IMR-90 (cell line): Measurements from ENCODE around the gene THAP12. TPM values are rescaled to one million over a fixed set of nuclear protein-coding genes. Genes with fewer than 3 reads are reported as not detected.

Experiments used
- ATAC-seq: fragments of 200-7000 bp; cut with Tn5 transposase; 2 replicates; pipeline ENCODE4 v1.9.1; 2020; ENCODE audit warnings: low read depth, mild to moderate bottlenecking, moderate library complexity
- BruUV-seq: library from RNA; stranded (reverse); fragments of 400-500 nt; replicated peaks from 2 replicates; lab custom pipeline; 2021; lab: Mats Ljungman, UMichigan
- CTCF ChIA-PET: fragments of 300-600 bp; formaldehyde crosslinking; extraction: SDS; loops from one replicate; lab custom pipeline; 2021; ENCODE audit warnings: antibody characterized with exemption; lab: Yijun Ruan, JAX
- POLR2A ChIA-PET: fragments of 300-600 bp; sonication (Branson Sonifier 250); formaldehyde crosslinking; loops from one replicate; lab custom pipeline; 2022; ENCODE audit warnings: antibody characterized with exemption; ENCODE audit not compliant: unreplicated experiment; lab: Charles Lee
- DNase-seq: peaks from one replicate; pipeline ENCODE4 v3.0.0; 2013
- H2AFZ ChIP-seq: replicated peaks from 2 replicates; pipeline ENCODE3; 2013; ENCODE audit warnings: low read length, mild to moderate bottlenecking; ENCODE audit not compliant: poor library complexity
- H2AK5ac ChIP-seq: 2 replicates; pipeline ENCODE4 v1.6.1; 2013; ENCODE audit warnings: low read depth, low read length, inconsistent platforms
- H2AK9ac ChIP-seq: replicated peaks from 2 replicates; pipeline ENCODE3; 2013; ENCODE audit warnings: mild to moderate bottlenecking, low read depth, low read length, moderate library complexity; ENCODE audit not compliant: poor library complexity
- H2BK120ac ChIP-seq: 2 replicates; pipeline ENCODE4 v1.6.1; 2013; ENCODE audit warnings: low read depth, low read length, inconsistent platforms
- H2BK15ac ChIP-seq: 3 replicates; pipeline ENCODE4 v1.6.1; 2013; ENCODE audit warnings: low read depth, low read length, inconsistent platforms
- H2BK20ac ChIP-seq: 2 replicates; pipeline ENCODE4 v1.6.1; 2013; ENCODE audit warnings: low read depth, mild to moderate bottlenecking, inconsistent platforms, low read length, moderate library complexity
- H2BK5ac ChIP-seq: 2 replicates; pipeline ENCODE4 v1.6.1; 2013; ENCODE audit warnings: mild to moderate bottlenecking, low read depth, low read length, inconsistent platforms; ENCODE audit not compliant: poor library complexity, severe bottlenecking
- H3K14ac ChIP-seq: replicated peaks from 2 replicates; pipeline ENCODE4 v1.6.1; 2013; ENCODE audit warnings: low read depth, low read length, inconsistent platforms
- H3K18ac ChIP-seq: 2 replicates; pipeline ENCODE4 v1.6.1; 2013; ENCODE audit warnings: low read depth, low read length, control low read depth
- H3K23ac ChIP-seq: 2 replicates; pipeline ENCODE4 v1.6.1; 2013; ENCODE audit warnings: low read depth, low read length, inconsistent platforms
- H3K27ac ChIP-seq: 2 replicates; pipeline ENCODE4 v1.5.1; 2013; ENCODE audit warnings: mild to moderate bottlenecking, control low read depth, low read length; ENCODE audit not compliant: insufficient read depth
- H3K27me3 ChIP-seq: 2 replicates; pipeline ENCODE4 v1.6.1; 2013; ENCODE audit warnings: low read length; ENCODE audit not compliant: control insufficient read depth, insufficient read depth
- H3K36me3 ChIP-seq: 2 replicates; pipeline ENCODE4 v1.6.1; 2013; ENCODE audit warnings: low read length, mixed read lengths; ENCODE audit not compliant: control insufficient read depth, insufficient read depth
- H3K4ac ChIP-seq: 2 replicates; pipeline ENCODE4 v1.6.1; 2013; ENCODE audit warnings: low read depth, low read length, inconsistent platforms
- H3K4me1 ChIP-seq: 2 replicates; pipeline ENCODE4 v1.6.1; 2013; ENCODE audit warnings: low read length, mixed read lengths; ENCODE audit not compliant: control insufficient read depth, insufficient read depth
- H3K4me2 ChIP-seq: 2 replicates; pipeline ENCODE4 v1.6.1; 2013; ENCODE audit warnings: low read depth, mild to moderate bottlenecking, control low read depth, low read length, moderate library complexity
- H3K4me3 ChIP-seq: 2 replicates; pipeline ENCODE4 v1.5.1; 2013; ENCODE audit warnings: low read depth, mild to moderate bottlenecking, control low read depth, low read length, moderate library complexity; ENCODE audit not compliant: insufficient read depth
- H3K56ac ChIP-seq: 2 replicates; pipeline ENCODE4 v1.6.1; 2013; ENCODE audit warnings: low read length, inconsistent platforms; ENCODE audit not compliant: insufficient read depth; ENCODE audit errors: extremely low read depth
- H3K79me1 ChIP-seq, 2 experiments: 2 replicates each; pipeline ENCODE4 v1.6.1; 2013; ENCODE audit warnings: low read length in 2 of 2, inconsistent platforms in 1 of 2, low read depth in 1 of 2
- H3K9ac ChIP-seq: 2 replicates; pipeline ENCODE4 v1.6.1; 2013; ENCODE audit warnings: low read depth, low read length, control low read depth
- H3K9me1 ChIP-seq: 2 replicates; pipeline ENCODE4 v1.6.1; 2013; ENCODE audit warnings: low read length, inconsistent platforms; ENCODE audit not compliant: insufficient read depth
- H3K9me3 ChIP-seq: 2 replicates; pipeline ENCODE4 v1.6.1; 2013; ENCODE audit warnings: low read length; ENCODE audit not compliant: control insufficient read depth, insufficient read depth
- H4K20me1 ChIP-seq: 2 replicates; pipeline ENCODE4 v1.6.1; 2013; ENCODE audit warnings: low read length, inconsistent platforms; ENCODE audit not compliant: insufficient read depth
- H4K5ac ChIP-seq: 2 replicates; pipeline ENCODE4 v1.6.1; 2013; ENCODE audit warnings: mild to moderate bottlenecking, low read depth, low read length, control low read depth
- H4K8ac ChIP-seq, 2 experiments: 2 replicates each; pipeline ENCODE4 v1.6.1; 2013; ENCODE audit warnings: low read depth in 2 of 2, low read length in 2 of 2, control low read depth in 1 of 2, inconsistent platforms in 1 of 2
- H4K91ac ChIP-seq: 2 replicates; pipeline ENCODE4 v1.6.1; 2013; ENCODE audit warnings: low read depth, low read length, inconsistent platforms; ENCODE audit not compliant: insufficient read depth
- MAZ ChIP-seq: IDR thresholded peaks from 2 replicates; pipeline ENCODE4 v1.6.1; 2012; ENCODE audit warnings: low read depth, mild to moderate bottlenecking, low read length, improper control_type of control experiment, moderate library complexity, borderline replicate concordance
- WGBS, 2 experiments: methylation state at CpG; one replicate each; pipeline versions ENCODE4 v1.1.5 to v1.1.7; 2013; ENCODE audit warnings: missing lambda C conversion rate in 2 of 2; ENCODE audit not compliant: insufficient read length in 1 of 2; ENCODE audit errors: extremely low coverage in 2 of 2; 5-methylcytosine and 5-hydroxymethylcytosine counted together
- dilution Hi-C: fragments of 300-500 bp; cut with HindIII; formaldehyde crosslinking; loops from one replicate; pipeline ENCODE4 v1.14.3; 2018; ENCODE audit warnings: low sequenced_read_pairs; ENCODE audit not compliant: unreplicated experiment
- in situ Hi-C: fragments of 300-500 bp; cut with MboI; formaldehyde crosslinking; loops from 3 replicates; pipeline ENCODE4 v1.14.3; 2019; ENCODE audit warnings: low sequenced_read_pairs, inconsistent platforms, mixed read lengths
- intact Hi-C: fragments of 100-400 bp; cut with micrococcal nuclease; formaldehyde crosslinking; loops from 2 replicates; pipeline ENCODE4 v1.10.0; 2022
- polyA plus RNA-seq, 3 experiments: library from polyadenylated mRNA; depleted of rRNA; stranded (reverse); fragments of >200 nt; gene quantifications; 2 replicates each; pipeline ENCODE4 v1.2.3, GENCODE V29; 2012; ENCODE audit warnings: low replicate concordance in 1 of 3
- total RNA-seq: library from RNA; depleted of rRNA; stranded (reverse); fragments of >200 nt; gene quantifications from 2 replicates; pipeline ENCODE4 v1.2.3, GENCODE V29; 2012
- TF ChIP-seq, protein P1 (sequence below): fragments of 150-350 bp; IDR thresholded peaks from 2 replicates; pipeline ENCODE4 v1.6.1; 2017; ENCODE audit warnings: mild to moderate bottlenecking, antibody characterized with exemption, low read length, low read depth

The THAP12 gene
- total and polyA plus RNA-seq, 2 of the 4 experiments (the other 2 are of a cell fraction): 25.1 to 27.3 TPM

DNA sequence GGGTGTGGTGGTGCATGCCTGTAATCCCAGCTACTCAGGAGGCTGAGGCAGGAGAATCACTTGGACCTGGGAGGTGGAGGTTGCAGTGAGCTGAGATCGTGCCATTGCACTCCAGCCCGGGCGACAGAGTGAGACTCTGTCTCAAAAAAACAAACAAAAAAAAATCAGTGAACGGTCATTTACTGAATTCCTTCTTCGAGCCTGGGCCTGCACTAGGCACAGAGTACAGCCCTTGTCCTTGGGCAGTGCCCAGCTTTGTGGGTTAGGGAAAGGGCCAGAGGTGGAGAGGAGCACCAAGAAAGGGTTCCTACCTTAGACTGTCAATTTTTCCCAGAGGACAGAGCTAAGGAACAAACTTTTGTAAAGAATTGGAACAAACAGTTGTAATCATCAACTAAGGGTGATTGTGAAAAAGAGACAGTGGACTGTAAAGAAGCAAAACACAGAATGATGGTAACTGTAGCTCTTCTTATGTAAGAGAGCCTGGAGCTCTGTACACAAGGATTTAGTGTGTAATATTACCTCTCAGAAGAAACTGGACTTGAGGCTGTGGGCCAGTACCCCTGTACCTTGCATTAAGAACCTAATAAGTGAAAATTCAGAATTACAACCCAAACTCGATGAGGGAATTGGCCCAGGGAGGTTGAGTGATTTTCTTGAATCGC lies 11.0 kb upstream of the THAP12 start:
- no peak overlapping the region for H4K91ac ChIP-seq
- no peak overlapping the region for H2AK5ac ChIP-seq
- no peak overlapping the region for H3K27ac ChIP-seq
- TF ChIP-seq, protein P1, sequence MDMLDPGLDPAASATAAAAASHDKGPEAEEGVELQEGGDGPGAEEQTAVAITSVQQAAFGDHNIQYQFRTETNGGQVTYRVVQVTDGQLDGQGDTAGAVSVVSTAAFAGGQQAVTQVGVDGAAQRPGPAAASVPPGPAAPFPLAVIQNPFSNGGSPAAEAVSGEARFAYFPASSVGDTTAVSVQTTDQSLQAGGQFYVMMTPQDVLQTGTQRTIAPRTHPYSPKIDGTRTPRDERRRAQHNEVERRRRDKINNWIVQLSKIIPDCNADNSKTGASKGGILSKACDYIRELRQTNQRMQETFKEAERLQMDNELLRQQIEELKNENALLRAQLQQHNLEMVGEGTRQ: no peak
- no peak for TF ChIP-seq MAZ
- H3K79me1 ChIP-seq: no peaks in the 10 kb centered on the region
- H4K8ac ChIP-seq: no peak overlapping the region
- ATAC-seq (no peak), DNase-seq (no peak)
- no peak overlapping the region for H2BK5ac ChIP-seq
- in situ Hi-C loops: no loop called here
- H2AK9ac ChIP-seq: no peak overlapping the region
- no peak overlapping the region for H2BK15ac ChIP-seq
- H4K5ac ChIP-seq: no peak overlapping the region
- no peaks in the 10 kb centered on the region for H3K36me3 ChIP-seq
- H3K23ac ChIP-seq: no peak overlapping the region
- CTCF ChIA-PET: no interaction called here
- POLR2A ChIA-PET: no interaction called here
- no peak overlapping the region for H3K4ac ChIP-seq
- no peaks in the 10 kb centered on the region for H4K20me1 ChIP-seq
- intact Hi-C loops: no loop called here
- no peak overlapping the region for H3K4me3 ChIP-seq
- H2BK20ac ChIP-seq: no peak overlapping the region
- no peaks in the 10 kb centered on the region for H3K4me1 ChIP-seq
- no peak overlapping the region for H2BK120ac ChIP-seq
- no peak overlapping the region for H2AFZ ChIP-seq
- H3K9me1 ChIP-seq: no peaks in the 10 kb centered on the region
- BruUV-seq: no TSS peak
- H3K9ac ChIP-seq: no peak overlapping the region
- H3K18ac ChIP-seq: no peak overlapping the region
- H3K9me3 ChIP-seq: no peaks in the 10 kb centered on the region
- WGBS, 2 experiments: 100% methylated on average over 1 of the region's 7 CpGs; no CpG with 5 or more reads in 1 of the 2 experiments
- no peak overlapping the region for H3K4me2 ChIP-seq
- H3K27me3 ChIP-seq: no peaks in the 10 kb centered on the region
- dilution Hi-C loops: no loop called here
- no peak overlapping the region for H3K56ac ChIP-seq
- no peak overlapping the region for H3K14ac ChIP-seq
